HG02870 (cell line): ENCODE data around the gene CD164.
"Not testable (repeated sequence)": the region's sequence is repeated elsewhere in the genome, so short reads cannot be mapped to it uniquely, and the experiment has no call there.

Source experiments
- ATAC-seq: cut with Tn5 transposase; IDR thresholded peaks from one replicate; pipeline ENCODE4 v1.9.1; 2021; ENCODE audit warnings: mild to moderate bottlenecking, moderate library complexity; ENCODE audit not compliant: unreplicated experiment

CD164 gene

DNA sequence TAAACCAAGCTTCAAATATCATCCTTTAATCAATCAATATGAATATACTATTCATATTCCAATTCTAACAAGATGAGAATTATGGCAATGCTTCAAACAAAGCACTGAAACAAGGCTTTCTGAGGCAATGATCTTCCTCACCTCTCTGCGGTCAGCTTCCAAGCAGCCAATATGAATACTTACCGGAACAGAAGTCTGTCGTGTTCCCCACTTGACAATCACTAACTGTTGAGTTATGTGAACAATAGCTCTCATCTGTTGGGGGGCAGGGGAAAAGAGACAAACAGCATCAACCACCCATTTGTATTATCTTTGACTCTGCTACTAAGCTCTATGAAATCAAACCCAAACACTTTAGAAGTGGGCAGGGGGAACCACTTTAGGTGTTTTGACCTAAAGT lies 4.5 kb downstream of the CD164 start:
- ATAC-seq: no peak

GRCh38 chr6:109374326-109374892 lies 7.9 kb downstream of the CD164 start:
- ATAC-seq: no peak

- ATAC-seq: peak; percentile 91
Observed at GRCh38 chr6:109373762-109374161, 8.5 kb downstream of the CD164 start.

DNA sequence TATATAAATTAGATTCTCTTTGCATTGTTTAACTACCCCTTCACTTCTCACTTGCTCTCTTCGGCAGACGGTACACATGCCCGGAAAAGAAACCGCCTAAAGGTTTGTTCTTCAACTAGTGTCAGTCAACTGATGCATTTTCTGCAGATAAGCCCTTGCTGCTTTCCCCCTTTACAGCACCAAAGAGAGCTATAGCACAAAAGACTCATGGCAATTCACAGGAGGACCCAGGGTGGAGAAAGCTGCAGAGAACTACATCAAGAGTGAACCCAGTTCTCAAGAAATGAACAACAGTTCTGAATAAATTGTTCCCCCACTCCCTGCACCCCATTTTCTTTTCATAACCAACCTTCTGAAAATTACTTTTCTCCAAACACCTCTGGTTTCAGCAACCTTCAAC lies 8.9 kb downstream of the CD164 start:
- ATAC-seq: peak; percentile 15

DNA sequence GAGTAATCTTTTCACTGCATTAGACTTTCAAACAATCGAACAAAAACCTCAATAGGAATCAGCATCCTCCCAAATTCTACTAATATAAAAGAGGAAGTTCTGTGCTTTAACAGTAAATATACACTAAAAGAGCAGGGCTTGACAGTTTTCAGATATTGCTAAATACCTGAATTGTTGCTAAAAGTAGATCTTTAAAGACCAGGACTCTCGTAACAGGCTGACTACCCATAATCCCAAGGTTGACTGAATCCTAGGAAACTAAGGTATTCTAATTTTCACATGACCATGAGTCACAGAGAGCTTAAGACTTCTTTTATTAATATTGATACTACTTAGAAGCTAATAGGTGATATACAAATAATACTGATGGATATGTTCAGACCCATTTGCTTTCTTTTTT lies 10.1 kb downstream of the CD164 start:
- ATAC-seq: no peak

- ATAC-seq: no peak
Observed at GRCh38 chr6:109370792-109371191, 11.5 kb downstream of the CD164 start.

DNA sequence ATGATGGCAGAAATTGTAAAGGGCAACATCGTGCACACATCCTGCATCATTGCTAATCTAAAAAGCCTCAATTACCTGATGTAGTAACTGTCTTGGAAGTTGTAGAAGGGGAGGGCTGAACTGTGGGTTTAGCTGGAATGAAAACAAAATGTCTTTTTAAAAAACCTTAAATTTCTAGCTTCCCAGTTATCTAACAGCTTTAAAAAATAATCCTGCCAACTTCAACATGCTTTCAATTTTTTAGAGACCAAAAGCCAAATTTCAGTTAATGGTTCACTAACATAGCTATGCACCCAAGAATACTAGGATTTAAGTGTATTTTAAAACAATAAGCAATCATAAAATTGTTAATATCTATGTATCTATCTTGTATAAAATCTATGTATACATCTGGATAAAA lies 11.9 kb downstream of the CD164 start:
- no peak for ATAC-seq

DNA sequence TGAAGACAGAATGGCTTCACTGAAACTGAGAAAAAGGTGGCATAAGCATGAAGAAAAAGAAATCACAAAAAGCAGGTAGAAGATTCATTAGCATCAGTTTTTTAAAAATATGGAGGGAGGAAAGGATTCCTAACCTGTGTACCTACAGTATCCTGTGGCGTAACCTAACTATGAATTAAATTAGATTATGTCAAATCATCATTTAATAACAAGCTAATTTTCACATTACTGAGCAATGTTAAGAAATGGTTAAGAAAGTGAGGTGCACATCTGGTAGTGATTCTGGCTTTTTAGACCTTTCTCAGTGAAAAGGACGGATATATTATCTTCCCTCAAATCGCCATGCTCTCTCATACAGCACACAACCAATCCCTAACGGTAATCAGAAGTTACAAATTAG lies 12.5 kb downstream of the CD164 start:
- ATAC-seq: no peak

- not testable (repeated sequence) for ATAC-seq
Observed at GRCh38 chr6:109364382-109365078, 17.7 kb downstream of the CD164 start.

- ATAC-seq: no peak
Observed at GRCh38 chr6:109363753-109364152, 18.5 kb downstream of the CD164 start.

- no peak for ATAC-seq
Observed at GRCh38 chr6:109362102-109362884, 20.0 kb downstream of the CD164 start.

DNA sequence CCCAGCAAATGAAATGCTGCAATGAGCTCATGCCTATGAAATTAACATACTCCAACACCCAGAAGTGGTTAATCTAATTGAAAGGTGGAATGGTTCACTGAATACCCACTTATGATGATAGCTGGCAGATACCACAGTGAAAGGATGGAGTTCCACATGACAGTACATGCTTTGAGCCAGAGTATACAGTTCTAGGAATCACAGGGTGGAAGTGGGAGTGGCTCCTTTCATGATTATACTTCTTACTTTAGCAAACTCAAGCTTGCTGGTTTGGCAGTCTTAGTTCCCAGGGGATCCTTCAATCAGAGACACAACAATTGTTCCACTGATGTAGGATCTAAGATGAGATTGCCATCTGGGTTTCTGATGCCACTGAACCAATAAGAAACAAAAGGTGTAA lies 21.5 kb downstream of the CD164 start:
- no peak for ATAC-seq

- ATAC-seq: no peak
Observed at GRCh38 chr6:109360281-109360680, 22.0 kb downstream of the CD164 start.

GRCh38 chr6:109359248-109359647 lies 23.0 kb downstream of the CD164 start:
- peak; percentile 58 for ATAC-seq

DNA sequence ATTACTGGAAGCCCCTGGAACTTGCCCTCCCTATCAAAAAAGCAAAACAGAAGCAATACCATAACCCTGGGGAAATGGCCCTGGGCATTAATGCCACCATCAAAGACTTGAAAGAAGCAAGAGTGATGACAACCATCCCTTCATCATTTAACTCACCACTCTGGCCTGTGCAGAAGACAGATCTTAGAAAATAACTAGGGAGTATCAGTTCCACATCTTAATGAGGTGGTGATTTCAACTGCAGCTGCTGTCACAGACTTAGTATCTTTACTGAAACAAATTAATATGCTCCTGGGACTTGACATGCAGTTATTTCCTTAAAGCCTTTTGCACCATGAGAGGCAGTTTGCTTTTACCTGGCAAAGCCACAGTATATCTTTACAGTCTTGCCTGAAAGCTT lies 24.1 kb downstream of the CD164 start:
- ATAC-seq: no peak

DNA sequence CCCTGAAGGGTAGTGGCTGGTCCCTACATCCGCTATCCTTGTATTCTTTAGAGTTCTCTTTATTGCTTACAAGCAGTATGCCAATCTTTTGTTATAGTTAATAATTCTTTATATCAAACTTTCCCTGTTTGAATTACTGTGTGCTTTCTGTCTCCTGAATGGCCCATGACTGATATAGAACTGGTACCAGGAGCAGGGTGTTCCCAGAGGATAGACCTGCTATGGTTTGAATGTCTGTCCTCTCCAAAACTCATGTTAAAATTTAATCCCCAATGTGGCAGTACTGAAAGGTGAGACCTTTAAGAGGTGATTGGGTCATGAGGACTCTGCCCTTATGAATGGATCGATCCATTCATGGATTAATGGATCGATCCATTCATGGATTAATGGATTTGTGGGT lies 26.0 kb downstream of the CD164 start:
- no peak for ATAC-seq

DNA sequence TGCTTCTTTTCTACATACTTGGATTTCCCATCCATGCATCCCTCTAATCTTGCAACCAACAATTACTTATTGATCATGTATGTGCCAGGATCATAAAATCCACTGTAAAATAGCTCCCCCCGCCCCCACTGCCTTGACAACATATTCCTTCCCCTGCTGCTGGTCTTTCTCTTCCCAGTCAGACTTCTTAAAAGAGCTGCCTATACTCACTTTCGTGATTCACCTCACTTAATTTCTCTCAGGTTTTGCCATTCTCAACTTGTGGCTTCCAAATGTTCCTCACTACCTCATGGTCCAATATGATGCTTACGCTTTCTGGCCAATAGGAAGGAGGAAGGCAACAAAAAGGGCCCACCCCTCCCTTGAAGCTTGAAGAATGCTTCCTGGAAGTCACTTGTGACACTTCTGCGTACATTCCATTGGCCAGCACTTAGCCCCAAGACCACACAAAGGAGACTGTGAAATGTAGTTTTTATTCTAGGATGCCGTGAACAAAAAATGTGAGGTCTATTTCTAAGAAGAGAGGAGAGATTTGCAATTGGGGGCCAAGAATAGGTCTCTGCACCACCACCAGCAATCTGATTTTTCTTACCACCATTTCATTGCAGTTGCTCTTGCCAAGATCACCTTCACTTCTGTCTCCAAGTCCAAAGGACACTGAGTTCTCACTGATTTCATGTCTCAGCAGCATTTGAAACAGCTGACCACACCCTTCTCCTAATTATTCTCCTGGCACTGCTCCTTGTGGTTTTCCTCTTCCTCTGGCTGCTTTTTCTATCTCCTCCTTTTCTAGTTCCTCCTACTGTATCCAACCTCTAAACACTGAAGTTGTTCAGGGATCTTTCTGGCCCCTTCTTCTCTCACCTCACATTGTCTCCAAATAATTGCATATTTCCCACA lies 30.8 kb downstream of the CD164 start:
- no peak for ATAC-seq

- no peak for ATAC-seq
Observed at GRCh38 chr6:109349419-109349987, 32.8 kb downstream of the CD164 start.

DNA sequence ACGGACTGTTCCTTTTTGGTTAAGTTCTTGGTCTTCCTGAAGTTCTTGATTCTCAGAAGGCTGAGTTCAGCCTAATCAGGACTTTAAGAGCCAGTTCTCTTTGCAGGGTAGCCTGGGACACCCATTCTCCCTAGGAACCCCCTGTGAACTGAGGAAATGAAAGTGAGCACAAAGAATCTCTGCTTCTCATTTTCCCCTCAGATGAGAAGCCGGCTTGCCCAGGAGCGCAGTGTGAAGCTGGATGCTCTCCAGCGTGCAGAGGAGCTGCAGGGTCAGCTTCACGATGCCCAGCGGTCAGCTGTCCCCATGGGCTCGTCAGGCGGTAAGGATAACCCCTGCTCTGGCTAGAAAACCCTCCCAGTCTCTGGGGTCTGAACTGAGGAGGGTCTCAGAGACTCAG lies 34.0 kb downstream of the CD164 start:
- ATAC-seq: no peak

- ATAC-seq: no peak
Observed at GRCh38 chr6:109347779-109348178, 34.5 kb downstream of the CD164 start.

DNA sequence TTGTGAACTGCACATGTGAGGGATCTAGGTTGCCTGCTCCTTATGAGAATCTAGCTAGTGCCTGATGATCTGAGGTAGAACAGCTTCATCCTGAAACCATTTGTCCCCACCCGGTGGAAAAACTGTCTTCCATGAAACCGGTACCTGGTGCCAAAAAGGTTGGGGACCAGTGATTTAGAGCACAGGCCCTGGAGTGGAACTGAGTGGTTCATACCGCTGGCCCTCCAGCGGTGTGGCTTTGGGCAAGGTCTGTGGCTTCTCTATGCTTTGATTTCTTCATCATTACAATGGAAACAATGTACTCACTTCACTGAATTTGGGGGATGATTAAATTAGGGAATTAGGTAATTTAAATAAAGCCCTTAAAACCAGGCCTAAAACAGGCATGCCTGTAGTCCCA lies 36.3 kb downstream of the CD164 start:
- ATAC-seq: no peak
